ENCODE measurements around the gene AADAC. TPM values are rescaled to one million over a fixed set of nuclear protein-coding genes. Genes with fewer than 3 reads are reported as not detected.

The AADAC gene
- total RNA-seq, 2 experiments from 2014 or later = not detected

GRCh38 chr3:151794080-151794479, 19.8 kb upstream of the AADAC start:
- intact Hi-C loops (cut with DNase I, micrococcal nuclease) = no loop called here
- POLR2A ChIA-PET = no interaction called here
- Mint-ChIP-seq H3K27me3 (peaks cover 3% of the 10 kb centered on the region), H3K4me1 (ENCODE audit: low read depth) (no peaks in the 10 kb centered on the region), H3K9me3 (no peaks in the 10 kb centered on the region), H3K4me3 (no peak overlapping the region), H3K27ac (no peak overlapping the region), H3K36me3 (ENCODE audit: low read depth) (no peaks in the 10 kb centered on the region)
- H3K4me1 ChIP-seq (ENCODE audit: insufficient read depth, low read length) = no peaks in the 10 kb centered on the region
- DNase-seq = no peak
- CTCF ChIA-PET = no interaction called here
- H3K4me3 ChIP-seq (ENCODE audit: low read length) = no peak overlapping the region
- H3K27ac ChIP-seq (ENCODE audit: low read depth in 1 of 2, low read length in 2 of 2) = no peak overlapping the region
- no peaks in the 10 kb centered on the region for H3K36me3 ChIP-seq (ENCODE audit: insufficient read depth, low read length)
- H3K27me3 ChIP-seq (ENCODE audit: control insufficient read depth in 1 of 2, insufficient read depth in 2 of 2, low read length in 2 of 2) = no peaks in the 10 kb centered on the region
- H3K9me3 ChIP-seq (ENCODE audit: control insufficient read depth in 1 of 2, insufficient read depth in 1 of 2, low read length in 2 of 2) = no peaks in the 10 kb centered on the region
- TF ChIP-seq CTCF (IDR thresholded peaks at IDR 0.05) = no peak
- no peak for ATAC-seq (ENCODE audit: poor library complexity)

- Histone ChIP-seq H3K27ac (ENCODE audit: low read depth in 1 of 2, low read length in 2 of 2) (no peak overlapping the region), H3K4me1 (ENCODE audit: insufficient read depth, low read length) (no peaks in the 10 kb centered on the region), H3K4me3 (ENCODE audit: low read length) (no peak overlapping the region), H3K27me3 (ENCODE audit: control insufficient read depth in 1 of 2, insufficient read depth in 2 of 2, low read length in 2 of 2) (no peaks in the 10 kb centered on the region), H3K9me3 (ENCODE audit: control insufficient read depth in 1 of 2, insufficient read depth in 1 of 2, low read length in 2 of 2) (no peaks in the 10 kb centered on the region), H3K36me3 (ENCODE audit: insufficient read depth, low read length) (no peaks in the 10 kb centered on the region)
- ChIA-PET CTCF (no interaction called here), POLR2A (no interaction called here)
- Mint-ChIP-seq H3K27ac (no peak overlapping the region), H3K36me3 (ENCODE audit: low read depth) (no peaks in the 10 kb centered on the region), H3K9me3 (no peaks in the 10 kb centered on the region), H3K27me3 (no peaks in the 10 kb centered on the region), H3K4me3 (no peak overlapping the region), H3K4me1 (ENCODE audit: low read depth) (no peaks in the 10 kb centered on the region)
- intact Hi-C loops (cut with DNase I, micrococcal nuclease) = no loop called here
- TF ChIP-seq CTCF (IDR thresholded peaks at IDR 0.05) = no peak
- DNase-seq (no peak), ATAC-seq (ENCODE audit: poor library complexity) (no peak)
These were observed 18.6 kb upstream of the AADAC start for GRCh38 chr3:151795276-151795675.

GRCh38 chr3:151796105-151796680, 17.7 kb upstream of the AADAC start:
- H3K4me3 ChIP-seq (ENCODE audit: low read length) = no peak overlapping the region
- DNase-seq (no peak), ATAC-seq (ENCODE audit: poor library complexity) (no peak)
- no peaks in the 10 kb centered on the region for H3K27me3 Mint-ChIP-seq
- H3K4me1 Mint-ChIP-seq (ENCODE audit: low read depth) = no peaks in the 10 kb centered on the region
- H3K27ac Mint-ChIP-seq = no peak overlapping the region
- no peaks in the 10 kb centered on the region for H3K27me3 ChIP-seq (ENCODE audit: control insufficient read depth in 1 of 2, insufficient read depth in 2 of 2, low read length in 2 of 2)
- no peaks in the 10 kb centered on the region for H3K4me1 ChIP-seq (ENCODE audit: insufficient read depth, low read length)
- H3K36me3 ChIP-seq (ENCODE audit: insufficient read depth, low read length) = no peaks in the 10 kb centered on the region
- intact Hi-C loops (cut with DNase I, micrococcal nuclease) = no loop called here
- no peaks in the 10 kb centered on the region for H3K9me3 Mint-ChIP-seq
- no peak for TF ChIP-seq CTCF (IDR thresholded peaks at IDR 0.05)
- no peaks in the 10 kb centered on the region for H3K9me3 ChIP-seq (ENCODE audit: control insufficient read depth in 1 of 2, insufficient read depth in 1 of 2, low read length in 2 of 2)
- H3K36me3 Mint-ChIP-seq (ENCODE audit: low read depth) = no peaks in the 10 kb centered on the region
- H3K27ac ChIP-seq (ENCODE audit: low read depth in 1 of 2, low read length in 2 of 2) = no peak overlapping the region
- H3K4me3 Mint-ChIP-seq = no peak overlapping the region
- POLR2A ChIA-PET = no interaction called here
- CTCF ChIA-PET = no interaction called here
